ENCODE data around the gene ADGRV1. TPM values are rescaled to one million over a fixed set of nuclear protein-coding genes. Genes with fewer than 3 reads are reported as not detected.

Gene ADGRV1
- total RNA-seq, 1 donor = 0.43 TPM

- no peak overlapping the region for H3K4me3 ChIP-seq (ENCODE audit: low read depth, low read length)
- no peak for DNase-seq (ENCODE audit: low read depth)
- TF ChIP-seq CTCF (IDR thresholded peaks at IDR 0.05; ENCODE audit: insufficient read depth, low read depth, low read length) = no peak
Measured at GRCh38 chr5:91206103-91206502, 647.5 kb downstream of the ADGRV1 start.

GRCh38 chr5:91206734-91207133 lies 648.1 kb downstream of the ADGRV1 start:
- peak; percentile 33 for DNase-seq (ENCODE audit: low read depth)
- no peak for TF ChIP-seq CTCF (IDR thresholded peaks at IDR 0.05; ENCODE audit: insufficient read depth, low read depth, low read length)
- no peak overlapping the region for H3K4me3 ChIP-seq (ENCODE audit: low read depth, low read length)

GRCh38 chr5:91207248-91207647 lies 648.7 kb downstream of the ADGRV1 start:
- no peak overlapping the region for H3K4me3 ChIP-seq (ENCODE audit: low read depth, low read length)
- no peak for TF ChIP-seq CTCF (IDR thresholded peaks at IDR 0.05; ENCODE audit: insufficient read depth, low read depth, low read length)
- no peak for DNase-seq (ENCODE audit: low read depth)

GRCh38 chr5:91211997-91212713 lies 653.6 kb downstream of the ADGRV1 start:
- no peak overlapping the region for H3K4me3 ChIP-seq (ENCODE audit: low read depth, low read length)
- DNase-seq (ENCODE audit: low read depth) = no peak
- TF ChIP-seq CTCF (IDR thresholded peaks at IDR 0.05; ENCODE audit: insufficient read depth, low read depth, low read length) = no peak

GRCh38 chr5:91212714-91213092 lies 654.1 kb downstream of the ADGRV1 start:
- no peak overlapping the region for H3K4me3 ChIP-seq (ENCODE audit: low read depth, low read length)
- peak; percentile 95 for DNase-seq (ENCODE audit: low read depth)
- TF ChIP-seq CTCF (IDR thresholded peaks at IDR 0.05; ENCODE audit: insufficient read depth, low read depth, low read length) = no peak

Other genes with a start within 250 kb of the ADGRV1 start
- gene CETN3, start 149.0 kb upstream of the ADGRV1 start, total RNA-seq = 7.1 and 15.5 TPM in 2 replicates
- gene MBLAC2, start 84.0 kb upstream of the ADGRV1 start, total RNA-seq = 5.5 and 6.9 TPM in 2 replicates
- 4.5 and 5.2 TPM in 2 replicates for gene POLR3G, start 83.9 kb upstream of the ADGRV1 start, total RNA-seq
- gene LYSMD3, start 29.2 kb upstream of the ADGRV1 start, total RNA-seq = 16.1 and 28.1 TPM in 2 replicates

Measured in fibroblast of villous mesenchyme (primary cell).